Measurements from ENCODE around the gene SDK2. TPM values are rescaled to one million over a fixed set of nuclear protein-coding genes. Genes with fewer than 3 reads are reported as not detected.

The SDK2 gene
- total RNA-seq, 1 donor from 2014 or later, result 11.2 TPM

DNA sequence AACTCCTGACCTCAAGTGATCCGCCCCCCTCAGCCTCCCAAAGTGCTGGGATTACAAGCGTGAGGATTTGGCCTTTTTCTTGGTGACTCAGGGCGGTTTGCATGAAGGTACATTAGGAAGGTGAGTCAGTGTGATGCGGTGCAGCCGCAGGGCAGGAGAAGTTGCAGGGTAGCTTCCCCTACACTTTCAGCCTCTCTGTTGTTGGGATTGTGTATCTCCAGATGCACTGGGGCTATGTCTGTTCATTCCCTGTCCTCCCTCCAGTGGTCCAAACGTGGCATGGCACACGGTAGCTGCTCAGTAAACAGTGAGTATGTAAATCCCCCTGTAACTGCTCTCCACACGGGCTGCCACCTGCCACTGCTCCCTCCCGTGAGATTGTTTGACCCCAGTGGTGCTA, 223.3 kb downstream of the SDK2 start:
- Mint-ChIP-seq H3K9me3 (ENCODE audit: unreplicated experiment) (no peaks in the 10 kb centered on the region), H3K27me3 (ENCODE audit: low read depth, unreplicated experiment) (peaks cover 2% of the 10 kb centered on the region), H3K27ac (ENCODE audit: unreplicated experiment) (no peak overlapping the region), H3K4me3 (ENCODE audit: unreplicated experiment) (no peak overlapping the region), H3K4me1 (ENCODE audit: low read depth, unreplicated experiment) (no peaks in the 10 kb centered on the region), H3K36me3 (ENCODE audit: low read depth, unreplicated experiment) (peaks cover 9% of the 10 kb centered on the region)
- DNase-seq (ENCODE audit: low read depth), result peak; percentile 12
- Histone ChIP-seq H3K4me3 (ENCODE audit: insufficient read depth, low read depth, low read length) (no peak overlapping the region), H2AFZ (ENCODE audit: low read depth, low read length) (no peak overlapping the region), H3K27ac (ENCODE audit: low read depth, low read length) (no peak overlapping the region), H3K79me2 (ENCODE audit: insufficient read depth, low read length) (no peaks in the 10 kb centered on the region), H3K4me1 (ENCODE audit: insufficient read depth, low read length) (no peaks in the 10 kb centered on the region), H3K4me2 (ENCODE audit: low read length) (no peak overlapping the region), H3K36me3 (ENCODE audit: insufficient read depth, low read length) (no peaks in the 10 kb centered on the region), H3K27me3 (ENCODE audit: insufficient read depth, low read length) (no peaks in the 10 kb centered on the region), H3K9ac (ENCODE audit: low read length) (no peak overlapping the region), H3K9me3 (ENCODE audit: insufficient read depth, low read depth, low read length) (no peaks in the 10 kb centered on the region), H4K20me1 (ENCODE audit: insufficient read depth, low read length) (no peaks in the 10 kb centered on the region)
- no peak for FAIRE-seq
- TF ChIP-seq, protein P1, sequence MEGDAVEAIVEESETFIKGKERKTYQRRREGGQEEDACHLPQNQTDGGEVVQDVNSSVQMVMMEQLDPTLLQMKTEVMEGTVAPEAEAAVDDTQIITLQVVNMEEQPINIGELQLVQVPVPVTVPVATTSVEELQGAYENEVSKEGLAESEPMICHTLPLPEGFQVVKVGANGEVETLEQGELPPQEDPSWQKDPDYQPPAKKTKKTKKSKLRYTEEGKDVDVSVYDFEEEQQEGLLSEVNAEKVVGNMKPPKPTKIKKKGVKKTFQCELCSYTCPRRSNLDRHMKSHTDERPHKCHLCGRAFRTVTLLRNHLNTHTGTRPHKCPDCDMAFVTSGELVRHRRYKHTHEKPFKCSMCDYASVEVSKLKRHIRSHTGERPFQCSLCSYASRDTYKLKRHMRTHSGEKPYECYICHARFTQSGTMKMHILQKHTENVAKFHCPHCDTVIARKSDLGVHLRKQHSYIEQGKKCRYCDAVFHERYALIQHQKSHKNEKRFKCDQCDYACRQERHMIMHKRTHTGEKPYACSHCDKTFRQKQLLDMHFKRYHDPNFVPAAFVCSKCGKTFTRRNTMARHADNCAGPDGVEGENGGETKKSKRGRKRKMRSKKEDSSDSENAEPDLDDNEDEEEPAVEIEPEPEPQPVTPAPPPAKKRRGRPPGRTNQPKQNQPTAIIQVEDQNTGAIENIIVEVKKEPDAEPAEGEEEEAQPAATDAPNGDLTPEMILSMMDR (IDR thresholded peaks at IDR 0.05; ENCODE audit: insufficient read depth, low read depth, low read length), result peak; percentile 22
- TF ChIP-seq EZH2 (IDR thresholded peaks at IDR 0.05; ENCODE audit: insufficient read depth, low read length), result no peak

DNA sequence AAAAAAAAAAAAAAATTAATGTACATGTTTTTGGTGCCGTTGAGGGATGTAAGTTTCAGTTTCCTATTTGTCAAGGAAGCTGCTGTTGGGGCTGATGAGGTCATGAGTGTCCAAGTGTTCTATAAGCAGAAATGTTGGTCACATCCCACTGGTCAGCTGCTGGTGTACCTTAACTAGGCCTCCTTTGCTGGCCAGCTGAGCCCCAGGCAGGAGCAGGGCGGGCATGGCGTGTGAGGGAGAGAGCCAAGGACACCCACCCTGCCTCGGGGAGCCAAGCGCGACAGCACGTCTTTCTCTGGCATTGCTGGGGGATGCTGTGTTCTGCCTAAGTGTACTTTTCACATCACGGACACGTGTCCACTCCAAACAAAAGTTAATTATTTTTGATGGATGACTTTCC, 224.4 kb downstream of the SDK2 start:
- H4K20me1 ChIP-seq (ENCODE audit: insufficient read depth, low read length), result no peaks in the 10 kb centered on the region
- no peaks in the 10 kb centered on the region for H3K4me1 Mint-ChIP-seq (ENCODE audit: low read depth, unreplicated experiment)
- FAIRE-seq (no peak), DNase-seq (ENCODE audit: low read depth) (no peak)
- H3K4me3 ChIP-seq (ENCODE audit: insufficient read depth, low read depth, low read length), result no peak overlapping the region
- H3K9me3 Mint-ChIP-seq (ENCODE audit: unreplicated experiment), result no peaks in the 10 kb centered on the region
- no peak for TF ChIP-seq EZH2 (IDR thresholded peaks at IDR 0.05; ENCODE audit: insufficient read depth, low read length)
- TF ChIP-seq, protein P1 (IDR thresholded peaks at IDR 0.05; ENCODE audit: insufficient read depth, low read depth, low read length), result no peak
- no peaks in the 10 kb centered on the region for H3K9me3 ChIP-seq (ENCODE audit: insufficient read depth, low read depth, low read length)
- no peaks in the 10 kb centered on the region for H3K79me2 ChIP-seq (ENCODE audit: insufficient read depth, low read length)
- H3K36me3 ChIP-seq (ENCODE audit: insufficient read depth, low read length), result no peaks in the 10 kb centered on the region
- H2AFZ ChIP-seq (ENCODE audit: low read depth, low read length), result no peak overlapping the region
- peaks cover 2% of the 10 kb centered on the region for H3K27me3 Mint-ChIP-seq (ENCODE audit: low read depth, unreplicated experiment)
- H3K27me3 ChIP-seq (ENCODE audit: insufficient read depth, low read length), result no peaks in the 10 kb centered on the region
- H3K27ac Mint-ChIP-seq (ENCODE audit: unreplicated experiment), result no peak overlapping the region
- peaks cover 15% of the 10 kb centered on the region for H3K36me3 Mint-ChIP-seq (ENCODE audit: low read depth, unreplicated experiment)
- no peak overlapping the region for H3K9ac ChIP-seq (ENCODE audit: low read length)
- no peak overlapping the region for H3K4me3 Mint-ChIP-seq (ENCODE audit: unreplicated experiment)
- no peak overlapping the region for H3K27ac ChIP-seq (ENCODE audit: low read depth, low read length)
- H3K4me1 ChIP-seq (ENCODE audit: insufficient read depth, low read length), result no peaks in the 10 kb centered on the region
- no peak overlapping the region for H3K4me2 ChIP-seq (ENCODE audit: low read length)

DNA sequence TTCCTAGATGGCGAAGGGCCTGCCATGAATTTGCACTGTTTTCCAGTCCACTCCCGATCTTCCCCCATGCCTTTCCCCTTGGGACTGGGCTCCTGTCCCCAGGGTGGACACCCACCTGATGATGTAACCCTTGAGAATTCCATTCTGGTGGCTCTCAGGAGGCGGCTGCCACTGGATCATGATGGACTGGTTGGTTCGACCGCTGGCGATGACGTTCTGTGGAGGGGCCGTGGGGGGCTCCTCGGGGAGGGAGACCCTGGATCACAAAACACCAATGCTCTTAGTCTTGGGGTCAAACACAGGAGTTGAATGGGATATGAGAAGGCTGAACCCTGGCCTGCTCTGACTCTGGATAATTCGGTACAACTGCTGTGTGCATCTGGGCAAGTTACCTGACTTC, 225.2 kb downstream of the SDK2 start:
- H3K4me1 Mint-ChIP-seq (ENCODE audit: low read depth, unreplicated experiment), result no peaks in the 10 kb centered on the region
- TF ChIP-seq, protein P1 (IDR thresholded peaks at IDR 0.05; ENCODE audit: insufficient read depth, low read depth, low read length), result no peak
- no peak for TF ChIP-seq EZH2 (IDR thresholded peaks at IDR 0.05; ENCODE audit: insufficient read depth, low read length)

More for the DNA sequence above, 225.2 kb downstream of the SDK2 start:
- Mint-ChIP-seq H3K9me3 (ENCODE audit: unreplicated experiment) (no peaks in the 10 kb centered on the region), H3K27me3 (ENCODE audit: low read depth, unreplicated experiment) (peaks cover 1% of the 10 kb centered on the region), H3K4me3 (ENCODE audit: unreplicated experiment) (no peak overlapping the region), H3K36me3 (ENCODE audit: low read depth, unreplicated experiment) (peaks cover 15% of the 10 kb centered on the region), H3K27ac (ENCODE audit: unreplicated experiment) (no peak overlapping the region)
- DNase-seq (ENCODE audit: low read depth) (no peak), FAIRE-seq (no peak)
- Histone ChIP-seq H3K4me3 (ENCODE audit: insufficient read depth, low read depth, low read length) (no peak overlapping the region), H3K4me1 (ENCODE audit: insufficient read depth, low read length) (no peaks in the 10 kb centered on the region), H3K4me2 (ENCODE audit: low read length) (no peak overlapping the region), H3K79me2 (ENCODE audit: insufficient read depth, low read length) (no peaks in the 10 kb centered on the region), H4K20me1 (ENCODE audit: insufficient read depth, low read length) (no peaks in the 10 kb centered on the region), H3K36me3 (ENCODE audit: insufficient read depth, low read length) (no peaks in the 10 kb centered on the region), H3K27me3 (ENCODE audit: insufficient read depth, low read length) (no peaks in the 10 kb centered on the region), H2AFZ (ENCODE audit: low read depth, low read length) (no peak overlapping the region), H3K27ac (ENCODE audit: low read depth, low read length) (no peak overlapping the region), H3K9me3 (ENCODE audit: insufficient read depth, low read depth, low read length) (no peaks in the 10 kb centered on the region), H3K9ac (ENCODE audit: low read length) (no peak overlapping the region)
